ENCODE data around the gene GPRIN3. TPM values are rescaled to one million over a fixed set of nuclear protein-coding genes. Genes with fewer than 3 reads are reported as not detected.

GPRIN3 gene
- total RNA-seq, 1 experiment from 2014 or later = not detected

GRCh38 chr4:89305028-89305427 lies 2.6 kb downstream of the GPRIN3 start:
- H3K27me3 Mint-ChIP-seq (ENCODE audit: insufficient read depth, unreplicated experiment) = no peaks in the 10 kb centered on the region
- no peak for TF ChIP-seq CTCF (IDR thresholded peaks at IDR 0.05; ENCODE audit: unreplicated experiment)
- no peak for DNase-seq (ENCODE audit: unreplicated experiment)
- H3K4me3 Mint-ChIP-seq (ENCODE audit: unreplicated experiment) = no peak overlapping the region
- intact Hi-C loops (cut with micrococcal nuclease) = no loop called here
- peaks cover 8% of the 10 kb centered on the region for H3K4me1 Mint-ChIP-seq (ENCODE audit: insufficient read depth, unreplicated experiment)
- no peak overlapping the region for H3K27ac Mint-ChIP-seq (ENCODE audit: low read depth, unreplicated experiment)
- BruUV-seq (replicated peaks) = no TSS peak
- no peaks in the 10 kb centered on the region for H3K36me3 Mint-ChIP-seq (ENCODE audit: insufficient read depth, unreplicated experiment)
- POLR2A ChIA-PET = no interaction called here
- CTCF ChIA-PET = interaction anchor here (0.6 kb wide), 1 partner anchor 205 kb away, joined by 4 read pairs; no protein-coding TSS in a partner anchor
- H3K9me3 Mint-ChIP-seq (ENCODE audit: unreplicated experiment) = no peaks in the 10 kb centered on the region

DNA sequence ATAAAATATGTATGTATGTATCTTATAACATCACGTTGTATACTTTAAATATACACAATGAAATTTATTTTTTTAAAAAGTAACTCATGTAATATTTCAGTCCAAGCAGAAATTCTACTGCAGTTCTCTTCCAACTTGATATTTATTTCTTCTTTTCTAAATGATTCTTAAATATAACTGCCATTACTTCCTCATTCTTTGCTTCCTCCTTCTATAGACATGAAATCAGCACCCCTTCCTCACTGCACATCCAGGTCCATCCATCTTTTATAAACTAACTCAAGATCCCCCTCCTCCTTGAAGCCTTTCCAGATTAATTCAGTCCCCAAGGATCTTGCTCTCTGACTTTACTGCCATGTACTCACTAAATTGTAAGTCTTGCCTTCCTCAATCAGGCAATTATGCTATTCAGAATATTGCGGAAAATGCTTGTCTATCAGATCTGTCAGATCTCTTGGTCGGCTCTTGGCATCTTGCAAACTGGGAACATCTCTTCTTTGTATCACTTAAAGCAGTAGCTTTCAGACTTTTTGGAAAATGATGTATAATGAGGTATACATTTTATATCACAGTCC lies 3.7 kb downstream of the GPRIN3 start:
- intact Hi-C loops (cut with micrococcal nuclease) = no loop called here
- no TSS peak for BruUV-seq (replicated peaks)
- POLR2A ChIA-PET = interaction anchor here (0.6 kb wide), 1 partner anchor 10 kb away, joined by 4 read pairs; no protein-coding TSS in a partner anchor
- H3K4me3 Mint-ChIP-seq (ENCODE audit: unreplicated experiment) = no peak overlapping the region
- peaks cover 13% of the 10 kb centered on the region for H3K4me1 Mint-ChIP-seq (ENCODE audit: insufficient read depth, unreplicated experiment)
- CTCF ChIA-PET = no interaction called here
- H3K36me3 Mint-ChIP-seq (ENCODE audit: insufficient read depth, unreplicated experiment) = no peaks in the 10 kb centered on the region
- no peaks in the 10 kb centered on the region for H3K9me3 Mint-ChIP-seq (ENCODE audit: unreplicated experiment)
- H3K27ac Mint-ChIP-seq (ENCODE audit: low read depth, unreplicated experiment) = no peak overlapping the region
- no peak for DNase-seq (ENCODE audit: unreplicated experiment)
- H3K27me3 Mint-ChIP-seq (ENCODE audit: insufficient read depth, unreplicated experiment) = no peaks in the 10 kb centered on the region
- no peak for TF ChIP-seq CTCF (IDR thresholded peaks at IDR 0.05; ENCODE audit: unreplicated experiment)

DNA sequence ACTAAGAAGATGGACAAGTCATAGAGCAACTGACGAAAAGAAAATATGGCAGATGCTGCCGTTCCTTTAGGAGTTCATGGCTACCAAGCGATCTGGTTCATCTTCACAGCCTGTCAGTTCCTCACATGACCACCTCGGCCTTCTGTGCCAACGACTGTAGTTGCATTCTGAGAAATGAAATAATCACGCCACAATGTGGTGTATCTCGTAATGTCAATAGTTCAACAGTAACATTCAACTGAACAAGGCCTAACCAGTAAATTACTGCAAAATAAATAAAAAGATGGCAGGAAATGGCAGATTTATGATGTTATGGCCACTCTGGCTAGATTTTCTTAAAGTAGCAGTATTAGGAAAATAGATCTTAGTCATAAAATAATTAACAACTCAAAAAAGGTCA lies 4.4 kb downstream of the GPRIN3 start:
- intact Hi-C loops (cut with micrococcal nuclease) = no loop called here
- no peak for TF ChIP-seq CTCF (IDR thresholded peaks at IDR 0.05; ENCODE audit: unreplicated experiment)
- POLR2A ChIA-PET = interaction anchor here (0.6 kb wide), 2 partner anchors 11 to 169 kb away, joined by 3 to 4 read pairs; no protein-coding TSS in a partner anchor
- DNase-seq (ENCODE audit: unreplicated experiment) = no peak
- no TSS peak for BruUV-seq (replicated peaks)
- Mint-ChIP-seq H3K9me3 (ENCODE audit: unreplicated experiment) (no peaks in the 10 kb centered on the region), H3K27ac (ENCODE audit: low read depth, unreplicated experiment) (no peak overlapping the region), H3K36me3 (ENCODE audit: insufficient read depth, unreplicated experiment) (no peaks in the 10 kb centered on the region), H3K4me1 (ENCODE audit: insufficient read depth, unreplicated experiment) (peaks cover 20% of the 10 kb centered on the region), H3K27me3 (ENCODE audit: insufficient read depth, unreplicated experiment) (no peaks in the 10 kb centered on the region), H3K4me3 (ENCODE audit: unreplicated experiment) (no peak overlapping the region)
- CTCF ChIA-PET = no interaction called here

- DNase-seq (ENCODE audit: unreplicated experiment) = no peak
- peaks cover 23% of the 10 kb centered on the region for H3K4me1 Mint-ChIP-seq (ENCODE audit: insufficient read depth, unreplicated experiment)
- H3K4me3 Mint-ChIP-seq (ENCODE audit: unreplicated experiment) = no peak overlapping the region
- TF ChIP-seq CTCF (IDR thresholded peaks at IDR 0.05; ENCODE audit: unreplicated experiment) = no peak
- no peak overlapping the region for H3K27ac Mint-ChIP-seq (ENCODE audit: low read depth, unreplicated experiment)
- intact Hi-C loops (cut with micrococcal nuclease) = no loop called here
- no peaks in the 10 kb centered on the region for H3K27me3 Mint-ChIP-seq (ENCODE audit: insufficient read depth, unreplicated experiment)
- ChIA-PET CTCF (no interaction called here), POLR2A (no interaction called here)
- H3K36me3 Mint-ChIP-seq (ENCODE audit: insufficient read depth, unreplicated experiment) = no peaks in the 10 kb centered on the region
- H3K9me3 Mint-ChIP-seq (ENCODE audit: unreplicated experiment) = no peaks in the 10 kb centered on the region
- no TSS peak for BruUV-seq (replicated peaks)
Observed at GRCh38 chr4:89301902-89302301, 5.7 kb downstream of the GPRIN3 start.

All from MCF 10A (cell line).